GM13976 (cell line): ENCODE data around the gene WDR26.

Experiments used
- DNase-seq: peaks from one replicate; pipeline ENCODE4 v3.0.0; 2012; ENCODE audit warnings: low spot score
- CTCF ChIP-seq: IDR thresholded peaks from 2 replicates; pipeline ENCODE4 v1.5.1; 2012; ENCODE audit warnings: borderline replicate concordance, mild to moderate bottlenecking; ENCODE audit not compliant: insufficient read depth; ENCODE audit errors: extremely low read depth, missing control alignments, control extremely low read depth
- in situ Hi-C: fragments of 300-500 bp; cut with MboI; formaldehyde crosslinking; loops from one replicate; pipeline ENCODE4 v1.12.0; 2022; ENCODE audit warnings: low sequenced_read_pairs, mixed read lengths, inconsistent platforms; ENCODE audit not compliant: unreplicated experiment

Gene WDR26

DNA sequence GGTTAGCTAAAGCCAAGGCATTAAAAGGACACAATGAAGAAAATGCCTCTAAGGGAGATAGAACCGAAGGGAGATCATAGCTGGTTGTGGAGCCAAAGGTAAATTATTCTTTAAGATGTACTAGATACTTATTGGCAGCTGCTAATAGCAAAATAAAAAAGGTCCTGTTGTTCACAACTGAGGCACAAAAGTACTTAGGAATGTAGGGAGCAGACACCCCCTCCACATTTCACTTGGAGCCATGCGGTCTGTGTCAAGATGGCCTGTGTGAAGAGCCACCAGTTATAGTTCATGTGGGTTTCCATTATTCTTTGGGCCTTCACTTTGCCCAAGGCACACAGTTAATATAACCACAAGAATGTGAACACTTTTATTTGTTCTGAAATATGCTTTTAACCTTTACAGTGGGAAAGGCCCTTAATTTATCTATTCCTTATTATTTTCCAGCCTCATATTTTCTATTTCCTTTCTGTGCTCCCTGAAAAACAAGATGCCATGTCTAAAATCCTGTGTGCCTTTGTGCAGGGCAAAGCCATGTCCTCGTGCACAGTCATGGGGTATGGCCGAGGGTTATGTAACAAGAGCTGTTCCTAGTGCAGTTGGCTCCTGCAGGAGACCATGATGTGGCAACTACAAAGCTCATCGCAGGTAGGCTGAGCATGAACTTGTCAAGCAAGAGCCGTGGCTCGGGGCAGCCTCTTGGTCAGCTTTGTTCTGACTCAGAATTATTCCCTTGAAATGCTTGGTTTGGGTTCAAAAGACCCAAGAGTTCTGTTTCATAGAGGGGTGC lies 16.2 kb upstream of the WDR26 start:
- no peak for TF ChIP-seq CTCF
- DNase-seq, result no peak
- in situ Hi-C loops, result loop anchor here (25.0 kb wide), 1 partner anchor 313 kb away; no protein-coding TSS in a partner anchor

DNA sequence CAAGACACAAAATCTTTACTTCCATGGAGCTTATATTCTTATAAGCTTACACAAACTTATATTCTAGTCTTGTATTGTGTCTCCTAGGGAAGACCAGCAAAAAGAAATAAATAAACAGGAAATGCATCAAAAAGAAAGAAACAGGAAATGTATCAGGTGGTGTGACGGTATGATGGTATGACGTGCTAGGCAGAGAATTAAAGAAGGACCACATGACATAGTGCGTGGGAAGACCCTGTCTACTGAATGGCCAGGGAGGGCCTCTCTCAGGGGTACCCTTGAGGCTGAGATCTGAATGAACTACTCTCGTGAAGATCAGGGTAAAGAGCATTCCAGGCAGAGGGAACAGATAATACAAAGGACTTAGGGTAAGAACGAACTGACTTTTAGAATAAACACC lies 15.6 kb upstream of the WDR26 start:
- no peak for DNase-seq
- in situ Hi-C loops, result loop anchor here (25.0 kb wide), 1 partner anchor 313 kb away; no protein-coding TSS in a partner anchor
- TF ChIP-seq CTCF, result no peak

DNA sequence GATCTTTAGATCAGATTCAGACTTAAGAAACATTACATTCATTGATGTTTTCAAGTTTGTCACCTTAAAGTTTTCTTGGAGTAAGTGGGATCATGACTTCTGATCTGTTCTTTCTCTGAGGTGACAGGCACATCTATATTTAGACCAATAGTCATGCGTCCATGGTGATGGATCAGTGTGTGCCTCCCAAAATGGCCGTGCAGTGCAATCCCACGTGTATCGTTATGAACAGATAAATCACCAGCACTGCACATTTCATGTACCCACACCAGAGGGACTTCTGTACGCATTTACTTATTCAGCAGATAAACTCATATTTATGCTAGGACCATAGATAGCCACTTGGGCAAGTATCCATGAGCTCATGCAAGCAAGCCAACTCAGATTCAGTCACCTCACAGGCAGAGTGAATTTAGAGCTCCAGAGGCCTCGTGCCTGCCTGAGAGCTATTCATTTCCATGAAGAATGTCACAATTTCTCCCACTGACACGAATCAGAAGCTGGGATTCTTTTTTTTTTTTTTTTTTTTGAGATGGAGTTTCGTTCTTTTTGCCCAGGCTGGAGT lies 13.9 kb upstream of the WDR26 start:
- no peak for DNase-seq
- TF ChIP-seq CTCF, result no peak
- in situ Hi-C loops, result no loop called here

DNA sequence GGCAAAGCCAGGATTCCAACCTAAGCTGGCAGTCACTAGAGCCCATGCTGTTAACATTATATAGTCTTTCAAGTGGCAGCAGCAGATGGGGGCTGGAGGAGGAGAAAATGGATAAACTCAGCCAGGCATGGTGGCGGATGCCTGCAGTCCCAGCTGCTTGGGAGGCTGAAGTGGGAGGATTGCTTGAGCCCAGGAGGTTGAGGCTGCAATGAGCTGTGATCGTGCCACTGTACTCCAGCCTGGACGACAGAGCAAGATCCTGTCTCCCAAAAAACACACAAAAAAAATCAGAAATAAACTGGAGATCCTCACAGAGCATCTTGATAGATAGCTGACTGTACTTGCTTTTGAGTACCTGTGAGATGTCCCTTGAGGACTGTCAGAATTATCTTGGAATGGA lies 13.4 kb upstream of the WDR26 start:
- no peak for TF ChIP-seq CTCF
- in situ Hi-C loops, result no loop called here
- DNase-seq, result no peak

DNA sequence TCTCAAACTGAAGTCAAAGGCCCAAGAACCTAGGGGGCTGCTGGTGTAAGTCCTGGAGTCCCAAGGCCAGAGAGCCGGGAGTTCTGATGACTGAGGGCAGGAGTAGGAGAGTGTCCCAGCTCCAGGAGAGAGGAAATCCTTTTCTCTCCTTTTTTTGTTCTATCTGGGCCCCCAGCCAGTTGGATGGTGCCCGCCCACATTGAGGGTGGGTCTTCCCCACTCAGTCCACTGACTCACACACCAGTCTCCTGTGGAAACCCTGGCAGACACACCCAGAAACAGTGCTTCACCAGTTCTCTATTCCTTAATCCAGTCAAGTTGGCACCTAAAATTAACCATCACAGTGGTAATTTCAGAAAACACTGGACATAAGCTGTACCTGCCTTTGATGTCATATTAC lies 12.7 kb upstream of the WDR26 start:
- no peak for DNase-seq
- in situ Hi-C loops, result no loop called here
- no peak for TF ChIP-seq CTCF

GRCh38 chr1:224438989-224439388 lies 4.4 kb upstream of the WDR26 start:
- TF ChIP-seq CTCF, result no peak
- in situ Hi-C loops, result no loop called here
- DNase-seq, result no peak
